Activated T-cell treated with anti-CD3 and anti-CD28 coated beads for 4 hours (primary cell): ENCODE results near the gene NPY5R.

ENCODE experiments used
- DNase-seq: peaks from one replicate; pipeline ENCODE4 v3.0.0-alpha.2; 2020

The NPY5R gene

DNA sequence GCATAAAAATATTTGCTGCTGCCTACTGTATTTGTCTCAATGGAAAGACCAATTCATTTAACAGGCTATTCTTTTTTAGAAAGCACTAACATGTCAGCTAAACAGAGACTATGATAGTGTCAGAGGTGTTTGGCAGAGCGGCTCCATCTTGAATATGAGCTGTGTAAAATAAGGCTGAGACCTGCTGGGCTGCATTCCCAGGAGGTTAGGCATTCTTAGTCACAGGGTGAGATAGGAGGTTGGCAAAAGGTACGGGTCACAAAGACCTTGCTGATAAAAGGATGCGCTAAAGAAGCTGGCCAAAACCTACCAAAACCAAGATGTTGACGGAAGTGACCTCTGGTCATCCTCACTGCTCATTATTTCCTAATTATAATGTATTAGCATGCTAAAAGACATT is 41.8 kb downstream of the NPY5R start:
- no peak for DNase-seq

DNA sequence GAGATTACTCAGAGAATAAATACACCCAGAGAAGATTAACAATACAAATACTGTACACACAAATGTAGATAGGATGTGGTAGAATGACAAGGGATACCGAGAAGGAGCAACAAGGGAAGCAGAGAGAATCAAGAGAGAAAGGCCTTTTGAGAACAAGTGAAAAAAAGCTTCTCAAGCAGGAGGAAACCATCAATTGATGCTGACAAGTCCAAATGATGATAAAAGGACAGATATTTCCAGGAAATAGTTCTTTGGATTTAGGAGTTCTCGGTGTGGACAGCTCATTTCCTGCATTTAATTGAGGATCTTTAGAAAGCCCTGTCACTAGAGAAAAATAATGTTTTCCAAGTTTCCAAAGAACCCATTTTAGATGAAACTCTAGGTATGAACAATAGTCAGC is 48.1 kb downstream of the NPY5R start:
- DNase-seq, result no peak

DNA sequence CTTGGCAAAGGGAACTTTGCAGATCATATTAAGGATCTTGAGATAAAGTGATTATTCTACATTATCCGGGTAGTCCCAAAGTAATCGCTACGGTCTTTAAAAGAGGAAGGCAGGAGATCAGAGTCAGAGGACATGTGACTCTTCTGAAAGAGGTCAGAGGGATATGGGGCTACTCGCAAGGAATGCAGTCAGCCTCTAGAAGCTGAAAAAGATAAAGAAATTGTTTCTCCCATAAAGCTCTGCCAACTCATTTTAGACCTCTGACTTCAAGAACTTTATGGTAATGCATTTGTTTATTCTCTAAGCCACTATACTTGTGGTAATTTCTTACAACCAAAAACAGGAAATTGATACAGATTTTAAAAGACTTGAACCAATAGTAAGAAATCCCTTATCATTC is 48.6 kb downstream of the NPY5R start:
- DNase-seq, result no peak

DNA sequence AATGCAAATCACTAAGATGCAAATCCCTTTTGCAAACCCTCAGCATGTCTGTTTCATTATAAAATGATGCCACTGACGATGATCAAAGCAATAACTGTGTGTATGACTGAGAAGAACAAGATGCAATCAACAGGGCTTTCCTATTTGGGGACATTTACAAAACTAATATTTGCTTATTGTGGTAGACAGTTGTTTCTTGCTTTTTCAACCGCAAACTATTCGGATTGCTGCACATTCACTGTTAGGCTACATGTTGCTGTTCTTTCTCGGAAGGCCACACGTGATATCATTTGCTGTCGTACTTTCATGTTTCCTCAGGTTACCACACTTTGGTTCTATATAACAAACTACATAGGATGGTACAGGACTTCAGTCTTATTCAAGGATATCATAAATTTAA is 49.8 kb downstream of the NPY5R start:
- no peak for DNase-seq

GRCh38 chr4:163395055-163395454 is 51.4 kb downstream of the NPY5R start:
- DNase-seq, result no peak

DNA sequence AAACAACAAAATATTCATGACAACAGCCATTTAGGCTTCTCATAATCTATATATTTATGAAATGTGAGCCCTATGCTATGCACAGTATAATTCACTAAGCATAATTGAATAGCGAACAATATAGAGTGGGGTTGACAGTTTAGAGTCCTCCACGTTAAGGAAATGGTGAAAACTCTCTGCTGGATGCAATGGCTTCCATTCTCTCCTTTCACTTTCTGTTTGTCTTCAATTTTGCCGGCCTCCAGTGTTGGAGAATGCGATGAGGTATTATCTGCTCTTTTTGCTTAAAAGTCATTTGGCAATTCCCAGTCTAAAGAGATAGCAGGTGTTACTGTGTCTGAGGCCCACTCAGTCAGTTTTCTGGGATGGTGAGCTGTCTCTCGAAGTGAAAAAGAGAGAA is 52.1 kb downstream of the NPY5R start:
- DNase-seq, result no peak

DNA sequence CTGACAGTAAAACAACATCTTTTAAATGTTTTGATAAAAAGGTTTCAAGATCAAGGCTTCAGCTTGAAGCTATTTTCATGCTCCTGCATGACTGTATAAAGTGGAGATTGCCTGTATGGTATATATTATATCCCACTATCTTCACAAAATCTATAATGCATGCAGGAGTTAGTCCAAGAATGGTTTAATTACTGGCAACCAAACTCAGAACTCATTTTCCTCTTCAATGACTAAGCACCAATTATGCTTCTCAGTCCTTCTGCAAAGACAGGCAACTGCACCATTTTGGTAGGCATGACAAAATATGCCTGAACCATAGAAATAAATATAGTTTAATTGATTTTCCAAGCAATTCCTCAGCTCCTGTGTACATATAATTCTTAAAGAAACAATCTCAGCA is 54.5 kb downstream of the NPY5R start:
- no peak for DNase-seq

DNA sequence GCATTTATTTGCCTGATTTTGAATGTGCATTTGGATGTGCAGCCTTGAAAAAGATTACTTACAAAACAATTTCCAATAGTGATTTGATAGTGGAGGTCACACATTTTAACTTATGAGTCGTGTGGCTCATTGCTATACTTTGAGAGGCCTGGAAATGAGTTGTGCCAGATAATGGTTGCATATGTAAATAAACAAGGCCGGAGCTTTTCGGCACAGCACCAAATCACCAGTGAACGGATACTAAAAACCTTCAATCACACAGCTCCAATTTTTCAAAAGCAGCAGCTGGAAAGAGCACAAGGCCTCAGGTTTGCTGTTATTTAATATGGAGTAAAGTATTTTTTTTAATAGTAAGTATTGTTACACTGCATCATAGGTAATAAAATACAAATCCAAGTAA is 57.2 kb downstream of the NPY5R start:
- DNase-seq, result no peak
